Keratinocyte (primary cell): ENCODE data around the gene ASIC2.

Experiments used
- CTCF ChIP-seq, 3 experiments: IDR thresholded peaks in 1 of 3; conservative IDR thresholded peaks in 1 of 3; optimal IDR thresholded peaks in 1 of 3; 2 replicates in 2 of 3; 3 replicates in 1 of 3; pipeline versions ENCODE3 to v1.5.1; 2011; ENCODE audit warnings: low read length in 3 of 3, mild to moderate bottlenecking in 3 of 3, moderate library complexity in 2 of 3, control low read depth in 1 of 3, inconsistent platforms in 1 of 3; ENCODE audit not compliant: insufficient read depth in 2 of 3; ENCODE audit errors: extremely low read depth in 1 of 3
- EZH2 ChIP-seq: IDR thresholded peaks from one replicate; pipeline ENCODE4 v1.6.1; 2012; ENCODE audit warnings: inconsistent platforms, mild to moderate bottlenecking, low read length, moderate library complexity

- TF ChIP-seq CTCF (optimal IDR thresholded peaks at IDR 0.05 in 1 of 3, IDR thresholded peaks at IDR 0.05 in 1 of 3, conservative IDR thresholded peaks at IDR 0.05 in 1 of 3; ENCODE audit: extremely low read depth in 1 of 3, insufficient read depth in 2 of 3, low read length in 3 of 3) (no peak), EZH2 (no peak)
Measured at GRCh38 chr17:33023790-33024189, 269.3 kb downstream of the ASIC2 start.
